HepG2 (cell line): Measurements from ENCODE around the gene QKI. TPM values are rescaled to one million over a fixed set of nuclear protein-coding genes. Genes with fewer than 3 reads are reported as not detected.

ENCODE experiments used
- ATAC-seq: fragments of 200-7000 bp; cut with Tn5 transposase; 3 replicates; pipeline ENCODE4 v1.9.1; 2020; ENCODE audit warnings: mild to moderate bottlenecking, moderate library complexity
- BruUV-seq: library from RNA; stranded (reverse); fragments of 400-500 nt; replicated peaks from 2 replicates; lab custom pipeline; 2021; lab: Mats Ljungman, UMichigan
- CTCF ChIA-PET: fragments of 300-600 bp; formaldehyde crosslinking; extraction: SDS; loops from one replicate; lab custom pipeline; 2021; ENCODE audit warnings: low total read pairs, inconsistent platforms, low intra/inter-chr PET ratio; lab: Yijun Ruan, JAX
- POLR2A ChIA-PET: fragments of 350-600 bp; sonication (Branson Sonifier 250); formaldehyde crosslinking; loops from one replicate; lab custom pipeline; 2020; ENCODE audit warnings: antibody characterized with exemption, inconsistent platforms; lab: Yijun Ruan, JAX
- DNase-seq: peaks from one replicate; pipeline ENCODE4 v3.0.0-alpha.2; 2015; ENCODE audit warnings: low spot score
- FAIRE-seq: peaks from 3 replicates; lab custom pipeline; 2011; peaks lifted over from hg19 to GRCh38; lab: Jason Lieb, UNC
- H2AFZ ChIP-seq: one replicate; pipeline ENCODE4 v1.6.1; 2011; ENCODE audit warnings: low read length, inconsistent platforms
- H3K27ac ChIP-seq: fragments of 300-600 bp; 3 replicates; pipeline ENCODE4 v1.8.0; 2011; ENCODE audit warnings: mixed run types, mild to moderate bottlenecking, mixed read lengths, low read length, inconsistent platforms; ENCODE audit not compliant: insufficient read depth; ENCODE audit errors: extremely low read length
- H3K27me3 ChIP-seq, 2 experiments: fragments of 200-600 bp in 1 of 2; 2 replicates in 1 of 2; 3 replicates in 1 of 2; pipeline versions ENCODE4 v1.6.0 to v1.8.0; 2011; ENCODE audit warnings: low read length in 2 of 2, mild to moderate bottlenecking in 2 of 2, moderate library complexity in 2 of 2, inconsistent platforms in 1 of 2; ENCODE audit not compliant: insufficient read depth in 2 of 2, control insufficient read depth in 1 of 2
- H3K36me3 ChIP-seq, 2 experiments: fragments of 200-600 bp in 1 of 2; replicated peaks in 1 of 2; 2 replicates in 1 of 2; 3 replicates in 1 of 2; pipeline versions ENCODE4 v1.5.1 to v1.8.0; 2011; ENCODE audit warnings: low read length in 2 of 2, inconsistent platforms in 1 of 2; ENCODE audit not compliant: insufficient read depth in 2 of 2, control insufficient read depth in 1 of 2
- H3K4me1 ChIP-seq: 2 replicates; pipeline ENCODE4 v1.5.1; 2012; ENCODE audit warnings: low read length, inconsistent platforms; ENCODE audit not compliant: insufficient read depth
- H3K4me2 ChIP-seq: 2 replicates; pipeline ENCODE4 v1.6.0; 2011; ENCODE audit warnings: low read depth, low read length, inconsistent platforms
- H3K4me3 ChIP-seq, 3 experiments: fragments of 200-600 bp in 1 of 3; sonication (generic), shearing (Covaris generic) in 1 of 3; replicated peaks in 1 of 3; 2 replicates each; pipeline ENCODE4 v1.5.1; 2011 to 2016; ENCODE audit warnings: low read length in 3 of 3, inconsistent platforms in 2 of 3, low read depth in 2 of 3, mild to moderate bottlenecking in 2 of 3, control low read depth in 1 of 3, mixed read lengths in 1 of 3; ENCODE audit not compliant: insufficient read depth in 1 of 3
- H3K79me2 ChIP-seq: one replicate; pipeline ENCODE4 v1.6.1; 2011; ENCODE audit warnings: low read length, inconsistent platforms; ENCODE audit not compliant: insufficient read depth
- H3K9ac ChIP-seq: 2 replicates; pipeline ENCODE4 v1.6.0; 2011; ENCODE audit warnings: mild to moderate bottlenecking, low read depth, low read length, inconsistent platforms; ENCODE audit not compliant: insufficient read depth
- H3K9me3 ChIP-seq: 2 replicates; pipeline ENCODE4 v1.5.1; 2012; ENCODE audit warnings: mild to moderate bottlenecking, low read length
- H4K20me1 ChIP-seq: 2 replicates; pipeline ENCODE4 v1.6.0; 2011; ENCODE audit warnings: inconsistent platforms, mild to moderate bottlenecking, low read length, moderate library complexity; ENCODE audit not compliant: insufficient read depth
- CENPT ChIP-seq: sonication (generic); formaldehyde crosslinking; IDR thresholded peaks from 2 replicates; pipeline ENCODE4 v1.8.0; 2022; ENCODE audit warnings: low read depth, mild to moderate bottlenecking, moderate library complexity, missing genetic modification reagents
- MATR3 ChIP-seq: sonication (generic); formaldehyde crosslinking; IDR thresholded peaks from 2 replicates; pipeline ENCODE4 v1.4.0; 2020; ENCODE audit warnings: missing genetic modification reagents
- NCOA2 ChIP-seq: sonication (generic); formaldehyde crosslinking; IDR thresholded peaks from 2 replicates; pipeline ENCODE4 v1.8.0; 2022; ENCODE audit warnings: inconsistent platforms
- PCBP1 ChIP-seq: fragments of 200-400 bp; formaldehyde crosslinking; IDR thresholded peaks from 2 replicates; pipeline ENCODE4 v1.6.1; 2017; ENCODE audit warnings: mild to moderate bottlenecking, low read depth, low read length, borderline replicate concordance
- SAP130 ChIP-seq: IDR thresholded peaks from 2 replicates; pipeline ENCODE4 v1.6.1; 2016; ENCODE audit warnings: low read depth
- SMYD3 ChIP-seq: sonication (generic); formaldehyde crosslinking; IDR thresholded peaks from 2 replicates; pipeline ENCODE4 v1.8.1; 2023; ENCODE audit warnings: mild to moderate bottlenecking, missing genetic modification reagents
- ZNF639 ChIP-seq: conservative IDR thresholded peaks from 2 replicates; pipeline ENCODE4 v1.6.1; 2018; ENCODE audit warnings: missing genetic modification reagents
- WGBS: methylation state at CpG from one replicate; pipeline ENCODE4 v1.1.6; 2017; ENCODE audit warnings: low lambda C conversion rate; 5-methylcytosine and 5-hydroxymethylcytosine counted together
- in situ Hi-C: cut with HindIII; loops from 2 replicates; pipeline ENCODE4 v1.10.0; 2017; ENCODE audit warnings: low pct_unique_long_range_greater_than_20kb; ENCODE audit not compliant: extremely low pct_ligation_motif_present
- intact Hi-C: fragments of 100-400 bp; cut with micrococcal nuclease; formaldehyde crosslinking; loops from one replicate; pipeline ENCODE4 v1.10.0; 2022; ENCODE audit not compliant: unreplicated experiment
- polyA plus RNA-seq, 8 experiments: library from polyadenylated mRNA; depleted of rRNA in 3 of 8; stranded (reverse) in 7 of 8; unstranded in 1 of 8; fragments of >200 nt; fragmentation: Illumina TruSeq in 4 of 8; extraction: Trizol in 4 of 8; gene quantifications; 2 replicates each; pipeline versions ENCODE4 v1.2.1 to v1.2.3, GENCODE V29; 2011 to 2016; ENCODE audit warnings: low read depth in 4 of 8, missing spikeins in 1 of 8, mixed read lengths in 1 of 8; ENCODE audit not compliant: insufficient read depth in 1 of 8
- total RNA-seq, 5 experiments: library from RNA; depleted of rRNA; stranded (reverse); fragments of >200 nt; fragmentation: Illumina TruSeq; extraction: Trizol; gene quantifications; 2 replicates each; pipeline ENCODE4 v1.2.3, GENCODE V29; 2016; ENCODE audit warnings: low read depth in 1 of 5
- TF ChIP-seq, protein P1 (sequence below), 2 experiments: IDR thresholded peaks; 2 replicates each; pipeline ENCODE4 v1.6.1; 2011 to 2012; ENCODE audit warnings: low read length in 2 of 2, borderline replicate concordance in 1 of 2, low read depth in 1 of 2, mild to moderate bottlenecking in 1 of 2, moderate library complexity in 1 of 2

The QKI gene
- total and polyA plus RNA-seq, 2 of the 13 experiments (the other 11 are each of a cell fraction or from before 2014, with no cell fraction given): 136 to 137 TPM

- 46% methylated on average over 5 of the region's 5 CpGs for WGBS
- peaks cover 51% of the 10 kb centered on the region for H4K20me1 ChIP-seq
- CTCF ChIA-PET: no interaction called here
Measured at GRCh38 chr6:163418311-163419029, 4.0 kb downstream of the QKI start.

DNA sequence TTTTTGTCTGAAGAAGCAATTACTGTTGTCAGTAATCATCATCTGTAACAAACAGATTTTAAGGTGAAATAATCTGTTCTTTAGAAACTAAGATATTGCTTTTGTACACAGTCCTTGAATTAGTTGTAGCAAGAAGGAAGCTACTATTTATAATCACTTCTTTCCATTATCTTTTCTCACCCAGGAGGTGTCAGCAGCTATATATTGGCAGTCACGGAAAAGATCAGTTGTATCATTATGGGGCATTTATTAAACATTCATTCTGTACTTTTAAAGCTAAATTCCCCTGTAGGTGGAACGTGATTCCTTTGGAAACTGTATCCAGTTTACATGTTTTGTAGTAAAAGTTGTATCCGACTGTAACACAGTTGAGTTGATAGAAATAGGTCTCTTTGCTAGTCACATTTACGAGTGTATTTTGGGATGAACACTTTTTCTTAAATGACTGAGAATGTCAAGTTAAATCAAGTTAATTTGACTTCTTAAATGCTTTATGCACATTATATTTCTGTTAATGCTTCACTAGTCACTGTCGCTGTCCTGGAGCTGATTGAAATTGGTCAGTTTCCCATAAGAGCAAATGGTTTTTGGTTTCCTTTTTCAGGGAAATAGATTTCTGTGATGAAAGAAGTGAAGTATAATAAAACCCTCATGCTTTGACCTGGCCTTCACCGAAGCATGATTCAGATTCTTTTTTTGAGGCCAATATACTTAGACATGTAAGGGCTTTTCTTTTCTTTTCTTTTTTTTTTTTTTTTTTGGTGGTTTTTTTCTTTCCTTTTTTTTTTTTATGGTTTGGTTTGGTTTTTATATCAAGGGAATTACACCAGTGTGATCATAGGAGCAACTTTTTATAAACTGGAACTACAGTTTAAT lies 5.1 kb downstream of the QKI start:
- H3K36me3 ChIP-seq: 0 out of 5 replicates have a peak, but pooled peaks cover 0 to 3% of the 10 kb centered on the region in 2 experiments
- peaks cover 95% of the 10 kb centered on the region for H3K79me2 ChIP-seq
- intact Hi-C loops: loop anchor here (5.0 to 10.0 kb wide), 2 partner anchors 562 to 695 kb away; partner anchors contain the start of genes PACRG and PRKN
- no TSS peak for BruUV-seq
- FAIRE-seq (no peak), ATAC-seq (no peak), DNase-seq (no peak)
- CTCF ChIA-PET: no interaction called here
- POLR2A ChIA-PET: no interaction called here
- 0 out of 2 replicates have a peak overlapping the region, but pooled peaks have one; percentile 6 for H3K9ac ChIP-seq
- TF ChIP-seq ZNF639: no peak
- TF ChIP-seq, protein P1, sequence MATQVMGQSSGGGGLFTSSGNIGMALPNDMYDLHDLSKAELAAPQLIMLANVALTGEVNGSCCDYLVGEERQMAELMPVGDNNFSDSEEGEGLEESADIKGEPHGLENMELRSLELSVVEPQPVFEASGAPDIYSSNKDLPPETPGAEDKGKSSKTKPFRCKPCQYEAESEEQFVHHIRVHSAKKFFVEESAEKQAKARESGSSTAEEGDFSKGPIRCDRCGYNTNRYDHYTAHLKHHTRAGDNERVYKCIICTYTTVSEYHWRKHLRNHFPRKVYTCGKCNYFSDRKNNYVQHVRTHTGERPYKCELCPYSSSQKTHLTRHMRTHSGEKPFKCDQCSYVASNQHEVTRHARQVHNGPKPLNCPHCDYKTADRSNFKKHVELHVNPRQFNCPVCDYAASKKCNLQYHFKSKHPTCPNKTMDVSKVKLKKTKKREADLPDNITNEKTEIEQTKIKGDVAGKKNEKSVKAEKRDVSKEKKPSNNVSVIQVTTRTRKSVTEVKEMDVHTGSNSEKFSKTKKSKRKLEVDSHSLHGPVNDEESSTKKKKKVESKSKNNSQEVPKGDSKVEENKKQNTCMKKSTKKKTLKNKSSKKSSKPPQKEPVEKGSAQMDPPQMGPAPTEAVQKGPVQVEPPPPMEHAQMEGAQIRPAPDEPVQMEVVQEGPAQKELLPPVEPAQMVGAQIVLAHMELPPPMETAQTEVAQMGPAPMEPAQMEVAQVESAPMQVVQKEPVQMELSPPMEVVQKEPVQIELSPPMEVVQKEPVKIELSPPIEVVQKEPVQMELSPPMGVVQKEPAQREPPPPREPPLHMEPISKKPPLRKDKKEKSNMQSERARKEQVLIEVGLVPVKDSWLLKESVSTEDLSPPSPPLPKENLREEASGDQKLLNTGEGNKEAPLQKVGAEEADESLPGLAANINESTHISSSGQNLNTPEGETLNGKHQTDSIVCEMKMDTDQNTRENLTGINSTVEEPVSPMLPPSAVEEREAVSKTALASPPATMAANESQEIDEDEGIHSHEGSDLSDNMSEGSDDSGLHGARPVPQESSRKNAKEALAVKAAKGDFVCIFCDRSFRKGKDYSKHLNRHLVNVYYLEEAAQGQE (IDR thresholded peaks at IDR 0.05; ENCODE audit: borderline replicate concordance in 1 of 2, low read depth in 1 of 2, low read length in 2 of 2): peak in 1 of 2 experiments; percentile 54; a peak in 1 of 4 replicates
- TF ChIP-seq, all 625 proteins: peak for 1
- Histone ChIP-seq H3K4me3 (peak overlapping the region in 1 of 3 experiments; percentile 95; a peak in 2 of 6 replicates), H3K9me3 (no peaks in the 10 kb centered on the region), H2AFZ (no peak overlapping the region), H3K27me3 (no peaks in the 10 kb centered on the region; a peak in 1 of 5 replicates), H3K27ac (no peak overlapping the region), H3K4me2 (peak overlapping the region; percentile 92), H4K20me1 (peaks cover 58% of the 10 kb centered on the region), H3K4me1 (peaks cover 63% of the 10 kb centered on the region)
- WGBS: 72% methylated on average over 6 of the region's 6 CpGs
- in situ Hi-C loops: loop anchor here (10.0 to 25.0 kb wide), 3 partner anchors 145 to 693 kb away; no protein-coding TSS in a partner anchor

More at GRCh38 chr6:163418311-163419029, 4.0 kb downstream of the QKI start:
- Histone ChIP-seq H3K27ac (no peak overlapping the region), H3K4me1 (peaks cover 63% of the 10 kb centered on the region), H3K9me3 (no peaks in the 10 kb centered on the region), H3K27me3 (no peaks in the 10 kb centered on the region; a peak in 1 of 5 replicates), H2AFZ (no peak overlapping the region)
- no peak for DNase-seq
- TF ChIP-seq PCBP1: no peak
- no peak for TF ChIP-seq CENPT (CRISPR knock-in tag)
- no peak for TF ChIP-seq MATR3 (CRISPR knock-in tag)
- no peak for TF ChIP-seq SMYD3 (CRISPR knock-in tag)
- TF ChIP-seq NCOA2: no peak
- TF ChIP-seq SAP130 (CRISPR knock-in tag): 0 out of 2 replicates have a peak, but pooled peaks have one; percentile 5
- TF ChIP-seq, all 625 proteins: peak for 1
- H3K4me2 ChIP-seq: peak overlapping the region; percentile 92
- POLR2A ChIA-PET: no interaction called here
- H3K79me2 ChIP-seq: peaks cover 83% of the 10 kb centered on the region
- in situ Hi-C loops (loop anchor here (25.0 kb wide), 1 partner anchor 694 kb away; no protein-coding TSS in a partner anchor), intact Hi-C loops (loop anchor here (1.0 to 10.0 kb wide), 3 partner anchors 237 to 694 kb away; partner anchors contain the start of genes PACRG and PRKN)
- ATAC-seq (no peak), FAIRE-seq (no peak)
- H3K36me3 ChIP-seq: 0 out of 5 replicates have a peak, but pooled peaks cover 0 to 3% of the 10 kb centered on the region in 2 experiments
- H3K4me3 ChIP-seq: peak overlapping the region; percentile 26 to 96 (median 95); a peak in 5 of 6 replicates
- peak overlapping the region; percentile 46; the same call in 1 of the 2 replicates for H3K9ac ChIP-seq
- BruUV-seq: TSS peak; percentile 5
